H1 (cell line): ENCODE results near the gene DCLK1. TPM values are rescaled to one million over a fixed set of nuclear protein-coding genes. Genes with fewer than 3 reads are reported as not detected.

Experiments
- CTCF ChIA-PET: fragments of 300-600 bp; sonication (Branson Sonifier 250); formaldehyde crosslinking; loops from one replicate; lab custom pipeline; 2021; ENCODE audit not compliant: partially characterized antibody; lab: Charles Lee
- POLR2A ChIA-PET: fragments of 300-600 bp; sonication (Branson Sonifier 250); formaldehyde crosslinking; loops from one replicate; lab custom pipeline; 2021; ENCODE audit warnings: inconsistent platforms; ENCODE audit not compliant: partially characterized antibody; lab: Charles Lee
- DNase-seq, 2 experiments: peaks; one replicate each; pipeline versions ENCODE4 v3.0.0 to v3.0.0-alpha.2; 2010 to 2022; ENCODE audit warnings: low spot score in 2 of 2, low read depth in 1 of 2, mixed read lengths in 1 of 2
- FAIRE-seq: peaks from 2 replicates; lab custom pipeline; 2011; peaks lifted over from hg19 to GRCh38; lab: Jason Lieb, UNC
- H2AFZ ChIP-seq: 2 replicates; pipeline ENCODE4 v1.8.1; 2012; ENCODE audit warnings: low read length, inconsistent platforms
- H2AK5ac ChIP-seq: 2 replicates; pipeline ENCODE4 v1.6.1; 2013; ENCODE audit warnings: low read depth, low read length
- H2BK120ac ChIP-seq: replicated peaks from 2 replicates; pipeline ENCODE3; 2013; ENCODE audit warnings: low read depth, low read length, inconsistent platforms
- H2BK12ac ChIP-seq: 2 replicates; pipeline ENCODE4 v1.6.1; 2013; ENCODE audit warnings: low read depth, low read length
- H2BK15ac ChIP-seq: 2 replicates; pipeline ENCODE4 v1.6.1; 2013; ENCODE audit warnings: low read length
- H2BK20ac ChIP-seq: 2 replicates; pipeline ENCODE4 v1.6.1; 2013; ENCODE audit warnings: low read length
- H2BK5ac ChIP-seq: 2 replicates; pipeline ENCODE4 v1.6.1; 2013; ENCODE audit warnings: low read depth, low read length
- H3K14ac ChIP-seq: 2 replicates; pipeline ENCODE4 v1.6.1; 2013; ENCODE audit warnings: inconsistent platforms; ENCODE audit not compliant: insufficient read length
- H3K18ac ChIP-seq: 2 replicates; pipeline ENCODE4 v1.6.1; 2013; ENCODE audit warnings: low read length; ENCODE audit errors: extremely low read depth
- H3K23ac ChIP-seq: 2 replicates; pipeline ENCODE4 v1.6.1; 2013; ENCODE audit warnings: inconsistent platforms; ENCODE audit not compliant: insufficient read length
- H3K23me2 ChIP-seq: 2 replicates; pipeline ENCODE4 v1.6.1; 2013; ENCODE audit warnings: low read depth, low read length
- H3K27ac ChIP-seq: 2 replicates; pipeline ENCODE4 v1.6.1; 2011; ENCODE audit warnings: low read depth, low read length, inconsistent platforms
- H3K27me3 ChIP-seq, 4 experiments: replicated peaks in 1 of 4; 1 replicate in 1 of 4; 2 replicates in 3 of 4; pipeline versions ENCODE4 v1.6.1 to v1.8.1; 2011 to 2013; ENCODE audit warnings: low read length in 3 of 4, mild to moderate bottlenecking in 3 of 4, inconsistent platforms in 2 of 4, mixed read lengths in 2 of 4, moderate library complexity in 1 of 4; ENCODE audit not compliant: control insufficient read depth in 3 of 4, insufficient read depth in 3 of 4; ENCODE audit errors: extremely low read depth in 1 of 4
- H3K36me3 ChIP-seq, 4 experiments: 2 replicates each; pipeline versions ENCODE4 v1.6.1 to v1.8.1; 2011 to 2013; ENCODE audit warnings: mild to moderate bottlenecking in 4 of 4, low read length in 3 of 4, moderate library complexity in 2 of 4, control low read depth in 1 of 4, inconsistent platforms in 1 of 4; ENCODE audit not compliant: insufficient read depth in 4 of 4, control insufficient read depth in 2 of 4
- H3K4ac ChIP-seq: replicated peaks from 2 replicates; pipeline ENCODE3; 2013; ENCODE audit warnings: low read length, low read depth, mixed read lengths, inconsistent platforms; ENCODE audit not compliant: insufficient read length
- H3K4me1 ChIP-seq, 4 experiments: replicated peaks in 1 of 4; 1 replicate in 1 of 4; 2 replicates in 3 of 4; pipeline versions ENCODE4 v1.6.1 to v1.8.1; 2011 to 2013; ENCODE audit warnings: low read length in 3 of 4, inconsistent platforms in 2 of 4, mixed read lengths in 1 of 4; ENCODE audit not compliant: insufficient read depth in 4 of 4, control insufficient read depth in 3 of 4
- H3K4me2 ChIP-seq, 2 experiments: 2 replicates each; pipeline versions ENCODE4 v1.6.1 to v1.8.1; 2011 to 2013; ENCODE audit warnings: low read depth in 2 of 2, low read length in 2 of 2, control low read depth in 1 of 2, inconsistent platforms in 1 of 2, mild to moderate bottlenecking in 1 of 2; ENCODE audit not compliant: insufficient read depth in 1 of 2
- H3K4me3 ChIP-seq, 4 experiments: fragments of 200-600, 300-600 bp in 1 of 4; sonication (generic), shearing (Covaris generic), sonication (Bioruptor Twin) in 1 of 4; 2 replicates each; pipeline versions ENCODE4 v1.5.1 to v1.8.1; 2011 to 2016; ENCODE audit warnings: low read length in 4 of 4, low read depth in 3 of 4, control low read depth in 2 of 4, inconsistent platforms in 2 of 4, mild to moderate bottlenecking in 2 of 4, mixed read lengths in 1 of 4, moderate library complexity in 1 of 4; ENCODE audit not compliant: insufficient read depth in 2 of 4; ENCODE audit errors: extremely low read depth in 1 of 4
- H3K56ac ChIP-seq: replicated peaks from 2 replicates; pipeline ENCODE3; 2013; ENCODE audit warnings: low read depth, mild to moderate bottlenecking, mixed read lengths, low read length, inconsistent platforms; ENCODE audit not compliant: insufficient read length
- H3K79me1 ChIP-seq: 2 replicates; pipeline ENCODE4 v1.6.1; 2013; ENCODE audit warnings: low read depth, low read length, control low read depth
- H3K79me2 ChIP-seq, 2 experiments: 2 replicates each; pipeline versions ENCODE4 v1.6.1 to v1.8.1; 2012 to 2013; ENCODE audit warnings: low read length in 2 of 2, mild to moderate bottlenecking in 2 of 2, inconsistent platforms in 1 of 2; ENCODE audit not compliant: insufficient read depth in 2 of 2, control insufficient read depth in 1 of 2
- H3K9ac ChIP-seq, 4 experiments: replicated peaks in 1 of 4; 1 replicate in 1 of 4; 2 replicates in 3 of 4; pipeline versions ENCODE4 v1.6.1 to v1.8.1; 2011 to 2013; ENCODE audit warnings: low read depth in 3 of 4, low read length in 3 of 4, control low read depth in 2 of 4, mild to moderate bottlenecking in 2 of 4, moderate library complexity in 2 of 4, inconsistent platforms in 1 of 4; ENCODE audit errors: extremely low read depth in 1 of 4
- H3K9me3 ChIP-seq, 2 experiments: 2 replicates each; pipeline versions ENCODE4 v1.6.1 to v1.8.1; 2012 to 2013; ENCODE audit warnings: mild to moderate bottlenecking in 2 of 2, moderate library complexity in 2 of 2, control low read depth in 1 of 2, inconsistent platforms in 1 of 2, low read depth in 1 of 2, low read length in 1 of 2, mixed read lengths in 1 of 2; ENCODE audit not compliant: insufficient read depth in 2 of 2
- H4K20me1 ChIP-seq, 2 experiments: replicated peaks in 1 of 2; 2 replicates each; pipeline versions ENCODE3 to v1.8.1; 2011 to 2013; ENCODE audit warnings: inconsistent platforms in 2 of 2, low read length in 2 of 2, mild to moderate bottlenecking in 1 of 2; ENCODE audit not compliant: insufficient read depth in 2 of 2, control insufficient read depth in 1 of 2
- H4K5ac ChIP-seq: 2 replicates; pipeline ENCODE4 v1.6.1; 2013; ENCODE audit warnings: low read length, low read depth, mixed read lengths, inconsistent platforms; ENCODE audit not compliant: insufficient read length
- H4K8ac ChIP-seq: 2 replicates; pipeline ENCODE4 v1.8.0; 2013; ENCODE audit warnings: mild to moderate bottlenecking, moderate library complexity, low read length, inconsistent platforms; ENCODE audit not compliant: insufficient read depth; ENCODE audit errors: extremely low read depth
- H4K91ac ChIP-seq: replicated peaks from 2 replicates; pipeline ENCODE3; 2013; ENCODE audit warnings: low read length, mixed read lengths, inconsistent platforms; ENCODE audit not compliant: insufficient read length
- ASH2L ChIP-seq: fragments of 200-600, 300-600 bp; sonication (generic); IDR thresholded peaks from one replicate; pipeline ENCODE4 v1.7.1; 2017; ENCODE audit warnings: low read length
- ATF3 ChIP-seq: IDR thresholded peaks from 2 replicates; pipeline ENCODE4 v1.6.1; 2011; ENCODE audit warnings: low read depth, mild to moderate bottlenecking, low read length; ENCODE audit not compliant: insufficient read depth
- CBX5 ChIP-seq: fragments of 300-800, 300-1000 bp; sonication (generic); IDR thresholded peaks from 2 replicates; pipeline ENCODE4 v1.7.1; 2016; ENCODE audit warnings: antibody characterized with exemption, low read length, low read depth
- E2F6 ChIP-seq: IDR thresholded peaks from 2 replicates; pipeline ENCODE4 v1.6.1; 2012; ENCODE audit warnings: inconsistent platforms
- EP300 ChIP-seq, 2 experiments: IDR thresholded peaks; 1 replicate in 1 of 2; 2 replicates in 1 of 2; pipeline ENCODE4 v1.6.1; 2011 to 2012; ENCODE audit warnings: low read depth in 2 of 2, low read length in 2 of 2, mild to moderate bottlenecking in 2 of 2, borderline replicate concordance in 1 of 2, inconsistent platforms in 1 of 2, moderate library complexity in 1 of 2
- FOSL1 ChIP-seq: IDR thresholded peaks from 2 replicates; pipeline ENCODE4 v1.6.1; 2011; ENCODE audit warnings: mild to moderate bottlenecking, low read depth, low read length, moderate library complexity; ENCODE audit not compliant: insufficient read depth
- KDM4A ChIP-seq: IDR thresholded peaks from one replicate; pipeline ENCODE4 v1.7.1; 2012; ENCODE audit warnings: low read depth, mild to moderate bottlenecking, moderate library complexity, low read length, inconsistent platforms; ENCODE audit not compliant: severe bottlenecking
- KDM5A ChIP-seq: fragments of 200-600 bp; IDR thresholded peaks from 2 replicates; pipeline ENCODE4 v1.7.1; 2012; ENCODE audit warnings: mild to moderate bottlenecking, low read length, inconsistent platforms, mixed read lengths
- MAX ChIP-seq: IDR thresholded peaks from 2 replicates; pipeline ENCODE4 v1.6.1; 2012; ENCODE audit warnings: inconsistent platforms
- NANOG ChIP-seq: IDR thresholded peaks from 2 replicates; pipeline ENCODE4 v1.6.1; 2011; ENCODE audit warnings: low read length, low read depth, mild to moderate bottlenecking, inconsistent platforms; ENCODE audit not compliant: insufficient read depth, poor library complexity, severe bottlenecking
- RNF2 ChIP-seq: fragments of 200-900, 300-1000 bp; sonication (generic); IDR thresholded peaks from 2 replicates; pipeline ENCODE4 v1.7.1; 2016; ENCODE audit warnings: borderline replicate concordance, low read depth, mild to moderate bottlenecking, antibody characterized with exemption, low read length; ENCODE audit not compliant: poor library complexity, severe bottlenecking; ENCODE audit errors: missing control alignments
- SP4 ChIP-seq: IDR thresholded peaks from 2 replicates; pipeline ENCODE4 v1.6.1; 2012; ENCODE audit warnings: low read length, inconsistent platforms
- WGBS, 2 experiments: shearing (Covaris generic) in 1 of 2; methylation state at CpG; one replicate each; pipeline versions ENCODE4 v1.1.6 to v1.1.7; 2013 to 2015; ENCODE audit warnings: low lambda C conversion rate in 2 of 2, mixed read lengths in 2 of 2, inconsistent platforms in 1 of 2, low coverage in 1 of 2, missing lambda C conversion rate in 1 of 2; ENCODE audit not compliant: insufficient replicate concordance in 2 of 2, insufficient coverage in 1 of 2, insufficient read length in 1 of 2; ENCODE audit errors: extremely low coverage in 1 of 2, missing lambda C conversion rate in 1 of 2; 5-methylcytosine and 5-hydroxymethylcytosine counted together
- polyA plus RNA-seq, 7 experiments: library from polyadenylated mRNA; depleted of rRNA in 3 of 7; stranded (reverse) in 5 of 7; unstranded in 2 of 7; fragments of >200 nt in 5 of 7; fragments of 200-250 nt in 2 of 7; gene quantifications; 1 replicate in 5 of 7; 2 replicates in 1 of 7; 4 replicates in 1 of 7; pipeline versions ENCODE4 v1.2.1 to v1.2.3, GENCODE V29; 2011 to 2013; ENCODE audit warnings: missing spikeins in 2 of 7, mixed read lengths in 2 of 7
- total RNA-seq: library from RNA; stranded (reverse); fragmentation: NEBNext Ultra II Directional; extraction: Animal tissue kit (Norgen Biotek cat#: 25700); gene quantifications from 2 replicates; pipeline ENCODE4 v1.2.1, GENCODE V29; 2021

DCLK1 gene
- total and polyA plus RNA-seq, 2 of the 8 experiments (the other 6 are each of a cell fraction or from before 2014, with no cell fraction given), result 22.8 to 41.0 TPM

GRCh38 chr13:36029166-36029565, 102.0 kb downstream of the DCLK1 start:
- no peaks in the 10 kb centered on the region for H3K79me2 ChIP-seq
- H3K27me3 ChIP-seq, result no peaks in the 10 kb centered on the region
- H3K56ac ChIP-seq, result no peak overlapping the region
- H3K79me1 ChIP-seq, result no peaks in the 10 kb centered on the region
- H3K4me1 ChIP-seq, result peaks cover 2 to 6% (median 4%) of the 10 kb centered on the region in 4 experiments; a peak in 5 of 7 replicates
- no peak overlapping the region for H2BK15ac ChIP-seq
- H3K4ac ChIP-seq, result no peak overlapping the region
- H3K9ac ChIP-seq, result no peak overlapping the region
- H3K18ac ChIP-seq, result no peak overlapping the region
- H3K14ac ChIP-seq, result no peak overlapping the region
- no peaks in the 10 kb centered on the region for H3K36me3 ChIP-seq
- no peak overlapping the region for H3K4me3 ChIP-seq
- H3K27ac ChIP-seq, result no peak overlapping the region
- no peak overlapping the region for H3K4me2 ChIP-seq
- WGBS, 2 experiments, result 91% methylated on average over 6 of the region's 6 CpGs; no CpG with 5 or more reads in 1 of the 2 experiments
- H4K5ac ChIP-seq, result no peak overlapping the region
- H3K9me3 ChIP-seq, result peaks cover 4 to 6% of the 10 kb centered on the region in 2 experiments; a peak in 2 of 4 replicates
- H2BK12ac ChIP-seq, result no peak overlapping the region
- no peak overlapping the region for H2AFZ ChIP-seq
- CTCF ChIA-PET, result no interaction called here
- FAIRE-seq (no peak), DNase-seq (no peak)
- no peaks in the 10 kb centered on the region for H3K23me2 ChIP-seq
- H4K91ac ChIP-seq, result no peak overlapping the region
- H2AK5ac ChIP-seq, result no peak overlapping the region
- H3K23ac ChIP-seq, result no peak overlapping the region
- POLR2A ChIA-PET, result no interaction called here
- H4K8ac ChIP-seq, result no peak overlapping the region
- no peak overlapping the region for H2BK5ac ChIP-seq
- peak overlapping the region; percentile 24; the same call in 1 of the 2 replicates for H2BK20ac ChIP-seq
- H2BK120ac ChIP-seq, result no peak overlapping the region
- H4K20me1 ChIP-seq, result no peaks in the 10 kb centered on the region
- TF ChIP-seq RNF2 (no peak), E2F6 (no peak), NANOG (no peak), ASH2L (no peak), ATF3 (no peak), FOSL1 (no peak), KDM4A (no peak), KDM5A (no peak), EP300 (IDR thresholded peaks at IDR 0.05; ENCODE audit: borderline replicate concordance in 1 of 2, low read depth in 2 of 2, low read length in 2 of 2) (no peak), SP4 (no peak), CBX5 (no peak), MAX (no peak)
